Cardiac fibroblast (primary cell): ENCODE results near the gene GDF2.

ENCODE experiments used
- DNase-seq, 2 donors: peaks; one replicate each; pipeline versions ENCODE4 v3.0.0 to v3.0.0-alpha.2; 2010; ENCODE audit warnings: low read depth in 2 of 2
- H3K4me3 ChIP-seq, 2 donors: replicated peaks in 1 of 2; 1 replicate in 1 of 2; 2 replicates in 1 of 2; pipeline ENCODE4 v1.5.1; 2011; ENCODE audit warnings: low read depth in 2 of 2, low read length in 2 of 2, mild to moderate bottlenecking in 2 of 2, moderate library complexity in 1 of 2
- CTCF ChIP-seq: IDR thresholded peaks from one replicate; pipeline ENCODE4 v1.5.1; 2011; ENCODE audit warnings: low read depth, mild to moderate bottlenecking, low read length, inconsistent platforms

Gene GDF2

GRCh38 chr10:47340608-47341170 is 18.4 kb downstream of the GDF2 start:
- peak; percentile 59 to 70 for DNase-seq

GRCh38 chr10:47344996-47345870 is 23.0 kb downstream of the GDF2 start:
- H3K4me3 ChIP-seq = no peak overlapping the region
- no peak for DNase-seq
- no peak for TF ChIP-seq CTCF

More at GRCh38 chr10:47340608-47341170, 18.4 kb downstream of the GDF2 start:
- H3K4me3 ChIP-seq = no peak overlapping the region
- peak; percentile 93 for TF ChIP-seq CTCF

GRCh38 chr10:47346581-47347302 is 24.5 kb downstream of the GDF2 start:
- TF ChIP-seq CTCF = no peak
- H3K4me3 ChIP-seq = no peak overlapping the region
- peak in 1 of 2 donors; percentile 8 for DNase-seq

- TF ChIP-seq CTCF = no peak
- no peak overlapping the region for H3K4me3 ChIP-seq
These were observed 25.0 kb downstream of the GDF2 start for GRCh38 chr10:47347303-47347675.

GRCh38 chr10:47348138-47348651 is 25.9 kb downstream of the GDF2 start, which contains the start of gene RBP3:
Gene RBP3, plus strand, starts transcription at chr10:47348363. Its CDS starts 122 bp downstream, at chr10:47348485.
- no peak for TF ChIP-seq CTCF
- no peak for DNase-seq

More at GRCh38 chr10:47347303-47347675, 25.0 kb downstream of the GDF2 start:
- no peak for DNase-seq

GRCh38 chr10:47348661-47349470 is 26.6 kb downstream of the GDF2 start:
- TF ChIP-seq CTCF = no peak
- DNase-seq = no peak
- no peak overlapping the region for H3K4me3 ChIP-seq

More at GRCh38 chr10:47348138-47348651, 25.9 kb downstream of the GDF2 start, which contains the start of gene RBP3:
- H3K4me3 ChIP-seq = no peak within 1 kb of the TSS
